Hindlimb muscle (tissue), 1 donor: Measurements from ENCODE around the gene SPI1. TPM values are rescaled to one million over a fixed set of nuclear protein-coding genes. Genes with fewer than 3 reads are reported as not detected.

ENCODE experiments used
- DNase-seq: peaks from one replicate; pipeline ENCODE4 v3.0.0-alpha.2; 2013
- polyA plus RNA-seq: library from polyadenylated mRNA; unstranded; fragments of 120-200 nt; gene quantifications from one replicate; pipeline ENCODE4 v1.2.1, GENCODE V29; 2013; ENCODE audit not compliant: insufficient read length

SPI1 gene
- polyA plus RNA-seq, 1 donor = 11.3 TPM

DNA sequence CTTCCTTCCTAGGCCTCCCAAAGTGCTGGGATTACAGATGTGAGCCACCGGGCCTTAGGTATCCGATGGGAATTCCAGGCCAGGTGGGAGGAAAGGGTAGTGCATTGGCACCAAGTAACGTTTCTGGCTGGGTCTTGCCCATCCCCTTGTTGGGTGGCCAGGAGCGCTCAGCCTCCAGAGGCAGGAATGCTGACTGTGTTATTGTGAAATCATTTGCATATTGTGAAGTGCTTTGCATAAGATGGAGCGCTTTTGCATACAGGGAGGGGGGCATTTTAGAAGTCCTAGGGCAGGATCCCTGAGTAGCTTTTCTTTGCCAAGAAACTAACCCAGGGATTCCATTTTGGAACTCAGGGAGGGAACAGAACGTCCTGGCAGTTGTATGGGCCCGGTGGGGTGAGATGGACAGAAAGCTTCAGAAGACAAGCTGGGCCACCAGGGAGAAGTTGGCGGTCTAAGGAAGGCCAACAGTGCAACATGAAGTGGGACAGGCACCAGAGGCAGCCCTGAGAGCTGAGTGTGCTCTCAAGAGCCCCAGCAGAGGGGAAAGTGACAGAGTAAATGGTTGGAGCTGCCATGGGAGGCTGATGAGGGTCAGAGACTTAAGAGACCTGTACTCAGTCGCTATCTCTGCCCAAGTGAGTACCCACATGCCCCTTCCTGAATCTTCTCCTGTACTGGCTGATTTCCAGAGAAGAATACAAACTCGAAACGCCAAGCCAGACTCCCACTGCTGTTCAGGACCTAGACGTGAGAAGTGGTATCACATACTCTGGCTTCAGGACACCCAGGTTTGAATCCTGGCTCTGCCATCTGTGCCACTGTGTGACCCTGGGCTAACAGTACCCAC lies 28.8 kb upstream of the SPI1 start:
- DNase-seq = no peak

- DNase-seq = no peak
Measured at GRCh38 chr11:47403571-47403970, 25.2 kb upstream of the SPI1 start.

- no peak for DNase-seq
Measured at GRCh38 chr11:47403135-47403534, 24.8 kb upstream of the SPI1 start.

- no peak for DNase-seq
Measured at GRCh38 chr11:47400768-47401279, 22.5 kb upstream of the SPI1 start.

- no peak for DNase-seq
Measured at GRCh38 chr11:47399860-47400767, 21.8 kb upstream of the SPI1 start.

DNA sequence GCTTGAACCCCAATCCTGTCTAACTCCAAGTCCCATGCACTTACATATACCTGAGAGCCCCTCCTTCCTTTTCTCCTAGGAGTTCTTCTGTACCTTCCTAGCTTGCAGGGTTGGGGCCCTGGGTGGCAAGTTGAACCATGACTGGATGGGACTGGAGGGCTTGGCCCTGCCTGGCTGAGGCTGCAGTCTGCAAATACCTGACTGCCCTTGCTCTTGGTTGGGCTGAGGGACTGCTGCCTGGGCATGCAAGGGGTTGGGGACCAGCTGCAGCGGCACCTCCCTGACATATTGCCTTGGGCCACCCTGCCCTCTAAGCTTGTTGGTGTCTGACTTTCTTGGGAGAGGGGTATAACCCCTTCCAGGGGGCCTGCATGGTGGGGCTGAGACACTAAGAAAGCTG lies 20.2 kb upstream of the SPI1 start:
- no peak for DNase-seq

- DNase-seq = no peak
Measured at GRCh38 chr11:47398011-47398410, 19.7 kb upstream of the SPI1 start.

DNA sequence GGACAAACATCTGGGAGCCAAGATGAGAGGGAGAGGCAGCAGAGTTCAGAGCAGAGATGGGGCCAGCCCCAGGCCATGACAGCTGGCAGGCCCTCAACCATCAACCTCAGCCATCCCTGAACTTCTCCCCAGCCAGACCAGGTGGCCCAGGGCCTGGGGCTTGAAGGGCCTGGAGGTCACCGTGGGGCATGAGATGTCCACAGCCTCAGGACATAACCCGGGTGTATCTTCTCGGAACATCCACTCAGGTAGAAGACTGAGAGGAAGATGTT lies 17.6 kb upstream of the SPI1 start:
- DNase-seq = no peak

DNA sequence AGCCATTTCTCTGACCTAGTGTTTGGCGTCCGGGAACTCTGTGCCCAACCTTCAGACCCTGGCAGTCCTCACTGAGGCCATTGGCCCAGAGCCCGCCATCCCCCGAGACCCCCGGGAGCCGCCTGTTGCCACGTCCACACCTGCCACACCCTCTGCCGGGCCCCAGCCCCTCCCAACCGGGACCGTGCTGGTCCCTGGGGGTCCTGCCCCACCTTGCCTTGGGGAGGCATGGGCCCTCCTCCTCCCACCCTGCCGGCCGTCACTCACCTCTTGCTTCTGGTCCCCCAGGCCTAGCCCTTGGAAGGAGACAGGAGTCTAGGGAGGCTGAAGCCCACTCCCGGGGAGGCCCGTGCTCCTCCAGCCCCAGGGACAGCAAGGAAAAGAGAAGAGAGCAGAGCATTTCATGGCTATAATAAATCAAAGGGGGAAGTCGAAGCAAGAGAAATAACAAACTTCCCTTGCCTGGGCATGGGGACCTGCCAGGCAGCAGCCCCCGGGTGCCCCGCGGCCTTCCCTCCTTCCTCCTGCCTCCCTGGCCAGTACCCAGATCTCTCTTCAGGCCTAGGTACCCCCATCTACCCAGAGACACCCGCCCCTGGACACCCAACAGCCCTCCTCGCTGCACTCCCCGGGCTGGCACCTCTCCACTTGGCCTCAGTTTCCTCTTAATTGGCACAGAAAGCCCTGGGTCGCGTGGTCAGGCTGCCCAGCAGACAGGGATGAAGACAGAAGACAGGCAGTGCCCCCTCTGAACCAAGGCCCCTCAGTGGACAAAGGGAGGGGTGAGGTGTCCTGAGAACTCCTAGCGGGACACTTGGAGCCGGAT lies 17.1 kb upstream of the SPI1 start:
- DNase-seq = no peak

DNA sequence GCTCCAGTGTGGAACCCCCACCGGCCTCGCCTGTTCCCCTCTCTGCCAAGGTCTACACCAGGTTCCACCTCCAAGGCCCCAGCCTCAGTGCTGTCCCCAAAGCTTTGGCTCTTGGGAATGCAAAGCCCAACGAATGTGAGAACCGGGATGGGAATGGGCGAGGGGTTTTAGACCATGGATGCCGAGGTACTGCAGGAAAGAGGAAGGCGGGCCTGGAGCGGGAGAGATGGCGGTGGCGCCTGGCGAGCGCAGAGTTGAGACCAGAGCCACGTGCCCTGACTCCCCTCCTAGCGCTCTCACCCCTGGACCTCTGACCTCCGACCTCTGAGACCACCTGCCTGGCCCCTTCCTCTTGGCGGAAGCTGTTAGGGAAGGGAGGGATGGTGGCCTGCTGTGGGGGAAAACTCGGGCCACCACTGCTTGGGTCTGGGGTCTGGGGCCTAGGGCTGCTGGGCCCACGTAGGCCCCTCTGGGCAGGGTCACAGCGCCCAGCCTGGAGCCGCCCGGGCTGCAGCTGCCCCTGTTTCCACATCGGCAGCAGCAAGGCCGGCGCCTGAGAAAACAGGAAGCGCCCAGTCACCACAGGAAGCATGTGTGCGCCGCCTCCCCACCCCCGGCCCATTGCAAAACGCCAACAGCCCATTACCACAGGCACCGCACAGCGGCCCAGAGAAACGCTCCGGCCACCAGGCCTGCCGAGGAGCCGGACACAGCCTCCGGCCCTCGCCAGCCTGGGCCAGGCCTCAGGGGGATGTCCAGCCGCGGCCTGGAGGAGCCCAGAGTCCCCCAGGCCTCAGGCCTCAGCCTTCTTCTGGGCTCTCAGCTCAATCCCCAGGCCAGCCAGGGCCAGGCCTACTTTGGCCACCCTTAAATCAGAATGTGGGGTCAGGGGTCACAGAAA lies 16.2 kb upstream of the SPI1 start:
- no peak for DNase-seq

DNA sequence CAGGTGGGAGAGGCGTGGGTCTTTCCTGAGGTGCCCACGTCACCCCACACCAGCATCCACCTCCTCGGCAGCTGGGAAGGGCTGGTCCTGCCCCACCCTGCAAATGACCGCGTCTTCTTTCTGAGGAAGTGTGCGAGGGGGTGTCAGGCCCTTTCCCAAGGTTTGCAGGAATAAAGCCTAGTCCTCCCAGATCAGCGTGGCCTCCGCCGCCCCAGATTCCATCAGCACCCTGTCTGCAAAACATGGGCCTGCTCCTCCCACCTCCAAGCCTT lies 15.6 kb upstream of the SPI1 start:
- DNase-seq = no peak

GRCh38 chr11:47393163-47394049 lies 15.1 kb upstream of the SPI1 start:
- no peak for DNase-seq

DNA sequence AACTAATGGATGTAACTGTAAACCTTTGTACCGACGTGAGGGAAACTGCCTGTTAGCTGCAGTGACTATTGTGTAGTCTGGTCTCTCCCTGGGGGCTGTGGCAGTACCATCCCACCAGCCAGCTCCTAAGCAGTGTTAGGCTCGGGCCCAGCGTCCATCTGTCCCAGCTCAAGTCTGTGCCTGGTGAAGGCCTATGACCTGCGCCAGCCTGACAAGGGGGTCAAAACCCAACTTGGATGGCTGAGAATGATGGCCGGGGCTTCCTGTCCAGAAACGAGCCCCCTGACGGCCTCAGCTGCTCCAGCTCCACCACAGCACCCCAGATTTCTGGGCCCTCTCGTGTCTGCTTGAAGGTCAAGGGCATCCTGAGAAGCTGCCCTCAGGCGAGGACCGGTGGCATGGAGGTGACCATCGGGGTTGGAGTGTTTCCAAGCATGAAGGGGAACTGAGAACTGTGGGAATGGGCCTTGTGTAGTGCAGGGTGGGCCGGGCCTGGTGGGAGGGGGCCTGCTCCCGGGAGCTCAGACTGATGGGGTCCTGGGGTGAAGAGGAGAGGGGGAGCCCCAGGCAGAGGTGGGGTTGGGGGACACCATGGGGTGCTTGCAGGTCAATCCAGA lies 14.3 kb upstream of the SPI1 start:
- DNase-seq = no peak

- DNase-seq = no peak
Measured at GRCh38 chr11:47391711-47392432, 13.5 kb upstream of the SPI1 start.

- DNase-seq = no peak
Measured at GRCh38 chr11:47391077-47391583, 12.8 kb upstream of the SPI1 start.

GRCh38 chr11:47390422-47390760 lies 12.0 kb upstream of the SPI1 start:
- no peak for DNase-seq

DNA sequence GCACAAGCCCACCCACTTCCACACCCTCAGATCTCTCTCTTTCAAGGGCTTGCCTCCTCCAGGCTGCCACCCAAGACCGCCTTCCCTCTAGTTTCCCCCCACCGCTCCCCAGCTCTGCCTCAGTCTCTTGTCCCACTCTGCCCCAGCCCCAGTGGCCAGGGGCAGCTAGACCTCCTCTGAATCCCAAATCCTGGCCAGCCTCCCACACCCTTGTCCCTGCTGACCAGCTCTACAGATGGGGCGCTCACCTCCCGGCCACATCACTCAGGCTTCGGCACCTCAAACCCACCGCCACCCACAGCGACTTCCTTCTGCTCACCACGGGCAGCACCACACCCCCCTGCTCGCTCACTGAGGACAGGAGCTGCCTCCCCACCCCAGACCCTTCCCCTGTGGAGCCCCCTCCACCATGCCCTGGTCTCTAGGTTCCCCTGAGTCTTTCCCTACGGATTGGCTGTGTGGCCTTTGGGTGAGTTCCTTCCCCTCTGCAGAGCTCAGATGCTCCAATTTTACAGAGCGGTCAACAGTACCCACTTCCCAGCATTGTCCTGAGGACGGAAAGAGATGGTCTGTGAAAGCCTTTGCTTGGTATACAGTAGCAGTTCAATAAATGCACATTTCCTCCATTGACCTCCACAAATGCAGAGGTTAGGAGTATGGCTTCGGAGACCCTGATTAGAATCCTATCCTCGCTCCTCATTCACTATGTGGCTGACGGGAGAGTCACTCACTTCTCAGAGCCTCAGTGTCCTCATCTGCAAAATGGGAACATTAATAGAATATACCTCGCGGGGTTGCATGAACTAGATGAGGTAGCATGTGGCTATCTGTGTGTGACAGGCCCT lies 11.5 kb upstream of the SPI1 start:
- DNase-seq = no peak

DNA sequence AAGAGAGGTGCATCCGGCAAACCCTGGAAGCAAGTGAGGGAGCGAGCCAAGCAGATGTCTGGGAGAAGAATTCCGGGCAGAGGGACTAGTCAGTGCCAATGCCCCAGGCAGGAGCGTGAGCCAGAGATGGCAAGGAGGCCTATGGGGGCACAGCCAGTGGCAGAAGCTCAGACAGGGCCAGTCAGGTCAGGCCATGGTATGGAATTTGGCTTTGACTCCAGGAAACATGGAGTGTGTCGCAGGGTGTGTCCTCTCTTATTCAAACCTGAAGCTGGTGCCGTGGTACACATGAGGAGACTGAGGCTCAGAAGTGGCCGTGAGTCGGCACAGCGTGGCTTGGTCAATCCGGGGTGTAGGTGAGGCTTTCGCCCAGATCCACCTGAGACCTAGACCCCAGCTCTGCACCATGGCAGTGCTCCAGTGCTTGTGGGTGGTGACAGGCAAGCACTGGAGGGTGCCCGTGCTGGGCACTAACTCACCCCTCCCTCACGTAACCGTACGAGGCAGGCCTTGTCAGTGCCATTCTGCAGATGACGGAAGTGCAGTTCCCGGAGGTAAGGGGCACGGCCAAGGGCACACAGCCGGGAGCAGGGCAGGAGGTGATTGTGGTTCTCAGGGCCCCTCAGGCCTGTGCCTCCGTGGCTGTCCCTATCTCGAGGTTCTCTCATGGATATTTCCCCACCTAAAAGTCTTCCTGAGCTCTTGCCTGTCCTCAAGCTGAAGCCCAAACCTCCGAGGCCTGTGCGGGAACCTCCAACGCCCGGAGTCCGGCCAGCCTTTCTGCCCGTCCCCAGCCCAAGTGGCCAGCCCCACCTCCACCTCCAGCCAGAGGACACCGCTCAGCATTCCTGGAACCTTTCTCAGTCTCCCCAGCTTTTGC lies 10.6 kb upstream of the SPI1 start:
- DNase-seq = no peak
